HG03039 (cell line): ENCODE results near the gene LCORL.
"Not testable (repeated sequence)": the region's sequence is repeated elsewhere in the genome, so short reads cannot be mapped to it uniquely, and the experiment has no call there.

ENCODE experiments used
- ATAC-seq: cut with Tn5 transposase; IDR thresholded peaks from one replicate; pipeline ENCODE4 v1.9.1; 2021; ENCODE audit warnings: mild to moderate bottlenecking, moderate library complexity; ENCODE audit not compliant: unreplicated experiment

LCORL gene

GRCh38 chr4:18020671-18021469 is 685 bp downstream of the LCORL start:
- peak; percentile 11 for ATAC-seq

- ATAC-seq, result no peak
Measured at GRCh38 chr4:18020145-18020670, 1.3 kb downstream of the LCORL start.

DNA sequence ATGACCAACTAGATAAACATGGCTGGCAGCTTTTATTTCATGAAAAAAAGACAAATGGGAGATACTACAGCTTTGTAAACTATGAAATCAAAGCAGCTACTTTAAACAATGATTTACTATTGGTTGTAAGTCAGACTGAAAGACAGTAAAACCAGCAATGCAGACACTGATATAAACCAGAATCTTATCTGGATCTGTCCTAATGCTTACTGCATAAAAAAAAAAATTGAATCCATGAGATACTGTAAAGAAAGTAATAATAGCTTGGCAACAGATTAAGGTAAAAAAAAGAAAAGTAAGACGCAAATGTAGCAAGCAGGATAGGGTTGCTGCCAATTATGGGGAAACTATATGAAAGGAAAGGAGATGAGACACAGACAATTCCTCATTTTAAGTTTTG is 7.3 kb downstream of the LCORL start:
- ATAC-seq, result no peak

DNA sequence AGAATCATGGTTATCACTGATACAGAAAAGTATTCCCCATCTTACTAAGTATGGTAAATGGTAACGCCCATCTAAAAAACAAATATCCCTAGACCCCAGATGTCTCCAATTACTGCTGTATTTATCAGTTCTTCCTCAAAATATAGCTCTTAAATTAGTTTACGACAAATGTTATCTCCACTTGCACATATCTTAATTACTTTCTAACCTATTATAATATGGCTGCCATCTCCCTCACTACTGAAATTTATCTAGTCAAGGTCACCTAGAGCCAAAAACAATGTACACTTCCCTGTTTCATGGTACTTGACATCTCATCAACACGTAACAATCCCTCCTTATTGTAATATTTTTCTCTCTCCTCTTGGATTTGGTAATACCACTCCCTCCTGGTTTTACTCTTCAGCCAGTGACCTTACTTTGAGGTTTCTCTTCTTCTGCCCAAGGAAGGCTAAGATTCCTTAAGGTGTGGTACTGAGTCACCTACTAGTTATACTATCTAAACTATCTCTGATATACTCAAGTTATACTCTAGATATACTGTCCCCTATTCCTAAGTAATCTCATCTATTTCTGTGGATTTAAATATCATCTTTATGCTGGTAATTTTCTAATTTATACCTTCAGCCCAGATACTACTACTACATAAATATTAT is 8.6 kb downstream of the LCORL start:
- ATAC-seq, result no peak

GRCh38 chr4:18012134-18012806 is 9.3 kb downstream of the LCORL start:
- ATAC-seq, result no peak

DNA sequence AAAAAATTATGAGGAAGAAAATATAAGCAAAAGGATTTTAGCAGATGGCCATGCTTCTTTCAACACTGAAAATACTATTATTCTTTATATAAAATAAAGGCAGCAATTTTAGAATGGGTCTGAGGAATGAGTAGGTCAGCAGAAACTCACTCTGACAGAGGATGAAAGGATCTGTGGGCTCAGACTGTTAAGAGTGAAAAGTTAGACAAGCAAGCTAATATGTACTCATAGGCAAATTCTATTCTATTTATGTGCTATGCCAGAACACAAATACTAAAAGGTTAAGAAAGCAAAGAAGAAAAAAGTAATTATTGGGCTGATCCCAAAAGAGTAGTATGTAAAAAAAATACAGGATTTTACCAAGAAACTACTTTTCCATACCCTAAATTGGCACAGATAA is 13.9 kb downstream of the LCORL start:
- no peak for ATAC-seq

DNA sequence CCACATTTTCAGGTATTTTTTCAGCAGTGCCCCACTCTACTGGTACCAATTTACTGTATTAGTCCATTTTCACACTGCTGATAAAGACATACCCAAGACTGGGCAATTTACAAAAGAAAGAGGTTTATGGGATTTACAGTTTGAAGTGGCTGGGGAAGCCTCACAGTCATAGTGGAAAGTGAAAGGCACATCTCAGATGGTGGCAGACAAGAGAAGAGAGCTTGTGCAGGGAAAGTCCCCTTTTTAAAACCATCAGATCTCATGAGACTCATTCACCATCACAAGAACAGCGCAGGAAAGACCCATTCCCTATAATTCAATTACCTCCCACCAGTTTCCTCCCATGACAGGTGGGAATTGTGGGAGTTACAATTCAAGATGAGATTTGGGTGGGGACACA is 15.1 kb downstream of the LCORL start:
- ATAC-seq, result not testable (repeated sequence)

GRCh38 chr4:17997129-17997528 is 24.4 kb downstream of the LCORL start:
- ATAC-seq, result no peak

- ATAC-seq, result no peak
Measured at GRCh38 chr4:17995165-17995564, 26.4 kb downstream of the LCORL start.

GRCh38 chr4:17985832-17986231 is 35.7 kb downstream of the LCORL start:
- no peak for ATAC-seq

GRCh38 chr4:17981063-17981462 is 40.5 kb downstream of the LCORL start:
- ATAC-seq, result no peak

DNA sequence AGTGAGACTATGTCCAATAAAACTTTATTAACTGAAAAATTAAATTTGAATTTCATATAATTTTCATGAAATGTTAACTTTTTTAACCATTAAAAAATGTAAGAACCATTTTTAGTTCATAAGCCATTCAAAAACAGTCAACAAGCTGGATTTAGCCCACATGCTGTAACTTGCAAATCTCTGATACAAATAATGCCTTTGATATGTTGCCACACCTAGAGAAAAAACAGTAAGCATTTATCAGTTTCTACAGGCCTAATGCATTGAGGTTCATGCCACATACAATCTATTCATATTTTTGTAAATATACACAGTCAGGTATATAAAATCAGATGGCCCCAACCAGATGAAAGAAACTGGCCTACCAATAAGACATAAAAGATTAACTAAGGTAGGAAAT is 52.8 kb downstream of the LCORL start:
- no peak for ATAC-seq

GRCh38 chr4:17967078-17967477 is 54.5 kb downstream of the LCORL start:
- ATAC-seq, result no peak

GRCh38 chr4:17966312-17966711 is 55.2 kb downstream of the LCORL start:
- ATAC-seq, result no peak

DNA sequence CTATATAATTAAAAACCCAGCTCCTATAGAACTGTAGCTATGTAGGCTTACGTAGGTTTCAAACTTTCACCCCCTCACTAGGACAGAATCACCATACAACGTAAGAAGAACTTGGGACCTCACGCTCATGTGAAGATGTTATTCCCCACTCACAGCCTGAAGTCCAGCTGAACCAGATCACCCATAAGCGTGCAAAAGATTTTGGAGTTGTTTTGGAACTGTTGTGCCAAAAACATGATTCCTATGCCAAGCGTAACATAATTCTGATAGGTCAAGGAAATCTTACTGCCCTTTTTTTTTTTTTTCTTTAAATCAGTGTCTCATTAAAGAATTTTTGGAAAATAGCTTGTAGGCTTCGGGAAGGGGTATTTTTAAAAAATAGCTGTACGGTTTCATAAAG is 57.0 kb downstream of the LCORL start:
- ATAC-seq, result no peak

DNA sequence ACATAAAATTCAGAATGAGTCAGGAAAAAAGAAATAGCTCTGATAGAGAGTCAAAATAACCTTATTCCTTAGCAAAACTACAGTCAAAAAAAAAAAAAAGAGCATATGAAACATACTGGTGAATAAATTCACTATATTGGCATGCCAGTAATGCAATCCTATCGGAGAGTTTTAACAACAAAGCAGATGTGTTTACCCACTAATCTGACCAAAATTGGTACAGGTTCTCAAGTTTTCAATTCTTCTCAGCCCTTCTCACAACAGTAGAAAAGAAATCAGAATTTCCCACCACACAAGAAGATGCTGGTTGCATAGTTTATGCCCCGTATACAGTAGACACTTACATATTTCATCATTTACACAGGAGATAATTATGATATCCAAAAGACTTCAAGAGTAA is 59.4 kb downstream of the LCORL start:
- no peak for ATAC-seq

DNA sequence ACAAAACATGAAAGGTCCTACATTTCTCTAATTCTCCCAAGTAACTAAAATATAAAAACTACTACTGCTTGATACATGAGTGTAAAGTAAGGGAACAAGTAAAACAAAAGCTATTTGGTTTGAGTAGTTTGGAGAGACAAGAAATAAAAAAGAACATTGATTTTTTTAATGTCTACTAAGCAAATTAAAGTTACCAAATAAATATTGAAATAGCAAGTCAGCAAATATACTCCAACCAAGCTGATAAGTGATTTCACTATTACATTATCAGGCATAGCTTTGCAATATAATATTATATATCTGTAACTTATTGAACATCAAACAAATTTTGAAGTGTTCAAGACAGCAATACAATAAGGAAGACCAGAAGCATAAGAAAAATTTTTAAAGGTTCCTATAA is 60.3 kb downstream of the LCORL start:
- ATAC-seq, result no peak

- no peak for ATAC-seq
Measured at GRCh38 chr4:17958181-17958580, 63.4 kb downstream of the LCORL start.

- ATAC-seq, result no peak
Measured at GRCh38 chr4:17957688-17958087, 63.9 kb downstream of the LCORL start.

- no peak for ATAC-seq
Measured at GRCh38 chr4:17956245-17956644, 65.3 kb downstream of the LCORL start.

- no peak for ATAC-seq
Measured at GRCh38 chr4:17945303-17945702, 76.3 kb downstream of the LCORL start.

- ATAC-seq, result no peak
Measured at GRCh38 chr4:17941731-17942130, 79.8 kb downstream of the LCORL start.
